Measurements from ENCODE around the gene HOXD9. TPM values are rescaled to one million over a fixed set of nuclear protein-coding genes. Genes with fewer than 3 reads are reported as not detected.

The HOXD9 gene
- polyA plus RNA-seq, 1 experiment = 1.8 TPM

DNA sequence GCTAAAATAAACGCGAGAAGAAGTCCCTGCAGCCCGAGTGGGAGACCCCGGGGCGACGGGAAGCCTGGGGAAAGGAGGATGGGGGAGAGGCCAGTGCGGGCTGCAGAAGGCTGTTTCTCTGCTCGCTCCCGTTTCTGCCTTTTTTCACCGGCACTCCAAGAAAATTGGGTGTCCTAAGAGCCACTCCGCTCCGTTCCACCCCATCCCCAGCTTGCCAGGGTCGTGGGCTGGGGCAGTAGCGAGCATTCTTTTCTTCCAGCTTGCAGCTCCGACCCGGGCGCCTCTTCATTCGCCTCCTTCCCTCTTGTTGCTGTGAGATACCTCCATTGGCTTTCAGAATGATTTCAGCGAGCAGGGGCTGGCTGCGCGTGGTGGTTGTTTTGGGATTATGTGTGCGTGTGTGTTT, 35.7 kb downstream of the HOXD9 start:
- H3K36me3 ChIP-seq (ENCODE audit: control insufficient read depth, insufficient read depth, low read length) = no peaks in the 10 kb centered on the region
- no peak overlapping the region for H3K4me3 ChIP-seq (ENCODE audit: low read depth, low read length)
- TF ChIP-seq, protein P1, sequence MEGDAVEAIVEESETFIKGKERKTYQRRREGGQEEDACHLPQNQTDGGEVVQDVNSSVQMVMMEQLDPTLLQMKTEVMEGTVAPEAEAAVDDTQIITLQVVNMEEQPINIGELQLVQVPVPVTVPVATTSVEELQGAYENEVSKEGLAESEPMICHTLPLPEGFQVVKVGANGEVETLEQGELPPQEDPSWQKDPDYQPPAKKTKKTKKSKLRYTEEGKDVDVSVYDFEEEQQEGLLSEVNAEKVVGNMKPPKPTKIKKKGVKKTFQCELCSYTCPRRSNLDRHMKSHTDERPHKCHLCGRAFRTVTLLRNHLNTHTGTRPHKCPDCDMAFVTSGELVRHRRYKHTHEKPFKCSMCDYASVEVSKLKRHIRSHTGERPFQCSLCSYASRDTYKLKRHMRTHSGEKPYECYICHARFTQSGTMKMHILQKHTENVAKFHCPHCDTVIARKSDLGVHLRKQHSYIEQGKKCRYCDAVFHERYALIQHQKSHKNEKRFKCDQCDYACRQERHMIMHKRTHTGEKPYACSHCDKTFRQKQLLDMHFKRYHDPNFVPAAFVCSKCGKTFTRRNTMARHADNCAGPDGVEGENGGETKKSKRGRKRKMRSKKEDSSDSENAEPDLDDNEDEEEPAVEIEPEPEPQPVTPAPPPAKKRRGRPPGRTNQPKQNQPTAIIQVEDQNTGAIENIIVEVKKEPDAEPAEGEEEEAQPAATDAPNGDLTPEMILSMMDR (IDR thresholded peaks at IDR 0.05; ENCODE audit: insufficient read depth, low read depth, low read length) = no peak
- DNase-seq (ENCODE audit: low read depth) = no peak
- ChIA-PET POLR2A (no interaction called here), CTCF (no interaction called here)
- peaks cover 59% of the 10 kb centered on the region for H3K27me3 ChIP-seq (ENCODE audit: control insufficient read depth, insufficient read depth, low read length)

DNA sequence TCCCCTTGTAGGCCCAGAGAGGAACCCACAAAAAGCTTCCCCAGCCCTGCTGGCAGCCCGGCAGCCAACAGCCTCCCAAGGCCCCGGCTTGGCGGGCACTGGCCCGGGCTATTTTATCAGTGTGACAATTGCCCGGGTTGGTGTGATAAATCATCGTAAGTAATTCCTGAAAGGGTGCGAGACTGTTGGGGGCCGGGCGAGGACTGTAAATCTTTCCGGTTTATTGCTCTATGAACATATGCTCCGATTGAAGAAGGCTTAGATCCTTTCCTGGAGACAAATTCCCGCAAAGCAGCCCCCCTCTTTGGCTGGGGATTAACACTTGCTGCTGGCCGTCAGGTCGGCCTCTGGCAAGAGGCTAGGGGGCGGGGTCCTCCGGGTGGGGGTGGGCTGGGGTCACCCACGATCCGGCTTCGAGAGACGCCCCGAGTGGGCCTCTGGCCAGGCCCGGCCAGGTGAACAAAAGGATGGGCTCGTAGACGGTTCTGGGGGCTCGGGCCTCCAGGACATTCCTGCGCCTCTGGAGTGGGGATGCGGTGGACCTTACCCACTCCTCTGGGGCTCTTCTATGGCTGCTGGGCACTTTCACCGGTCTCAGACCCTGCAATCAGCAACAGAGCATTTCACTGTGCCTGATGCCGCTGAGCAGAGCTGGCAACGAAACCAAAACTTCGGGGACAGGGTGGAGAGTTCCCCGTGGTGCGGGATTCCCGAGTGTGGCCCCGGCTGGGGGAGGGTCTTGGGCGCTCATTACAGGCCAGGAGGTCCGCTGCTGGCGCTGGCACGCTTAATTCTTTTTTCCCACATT, 36.5 kb downstream of the HOXD9 start:
- Histone ChIP-seq H3K4me3 (ENCODE audit: low read depth, low read length) (no peak overlapping the region), H3K27me3 (ENCODE audit: control insufficient read depth, insufficient read depth, low read length) (peaks cover 67% of the 10 kb centered on the region), H3K36me3 (ENCODE audit: control insufficient read depth, insufficient read depth, low read length) (no peaks in the 10 kb centered on the region)
- no peak for DNase-seq (ENCODE audit: low read depth)
- CTCF ChIA-PET = no interaction called here
- TF ChIP-seq, protein P1 (IDR thresholded peaks at IDR 0.05; ENCODE audit: insufficient read depth, low read depth, low read length) = no peak
- POLR2A ChIA-PET = no interaction called here

DNA sequence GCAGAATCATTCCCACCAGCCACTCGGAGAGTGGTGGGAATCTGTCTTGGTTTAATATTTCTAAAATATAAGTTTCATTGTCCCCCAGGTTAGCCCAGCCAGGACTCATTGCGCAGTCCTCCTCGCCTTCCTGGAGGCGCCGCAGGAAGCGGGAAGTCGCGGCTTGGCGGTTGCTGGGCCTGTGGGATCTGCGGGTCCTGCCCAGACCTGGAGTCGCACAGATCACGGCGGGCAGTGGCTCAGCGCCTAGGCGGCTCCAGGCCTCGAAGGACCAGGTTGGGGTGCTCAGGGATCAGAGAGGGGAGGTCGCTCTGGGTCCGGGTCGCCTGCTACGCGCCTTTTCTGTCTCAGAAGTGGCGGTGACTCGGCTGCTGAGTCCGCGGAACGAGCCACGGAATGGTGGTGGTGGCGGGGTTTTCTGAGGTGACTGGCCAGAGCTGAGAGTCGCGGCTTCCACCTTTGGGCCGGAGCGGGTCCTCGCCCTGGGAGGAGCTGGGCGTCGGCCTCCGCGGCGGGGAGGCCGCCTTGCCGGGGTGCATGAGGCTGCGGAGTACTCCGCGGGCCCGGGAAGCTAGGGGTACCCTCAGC, 37.2 kb downstream of the HOXD9 start:
- POLR2A ChIA-PET = no interaction called here
- H3K4me3 ChIP-seq (ENCODE audit: low read depth, low read length) = no peak overlapping the region
- H3K27me3 ChIP-seq (ENCODE audit: control insufficient read depth, insufficient read depth, low read length) = peaks cover 74% of the 10 kb centered on the region
- H3K36me3 ChIP-seq (ENCODE audit: control insufficient read depth, insufficient read depth, low read length) = no peaks in the 10 kb centered on the region
- CTCF ChIA-PET = interaction anchor here (0.6 to 1.2 kb wide), 4 partner anchors 15 to 999 kb away, joined by 3 to 4 read pairs (median 4); no protein-coding TSS in a partner anchor
- DNase-seq (ENCODE audit: low read depth) = no peak
- TF ChIP-seq, protein P1 (IDR thresholded peaks at IDR 0.05; ENCODE audit: insufficient read depth, low read depth, low read length) = no peak

DNA sequence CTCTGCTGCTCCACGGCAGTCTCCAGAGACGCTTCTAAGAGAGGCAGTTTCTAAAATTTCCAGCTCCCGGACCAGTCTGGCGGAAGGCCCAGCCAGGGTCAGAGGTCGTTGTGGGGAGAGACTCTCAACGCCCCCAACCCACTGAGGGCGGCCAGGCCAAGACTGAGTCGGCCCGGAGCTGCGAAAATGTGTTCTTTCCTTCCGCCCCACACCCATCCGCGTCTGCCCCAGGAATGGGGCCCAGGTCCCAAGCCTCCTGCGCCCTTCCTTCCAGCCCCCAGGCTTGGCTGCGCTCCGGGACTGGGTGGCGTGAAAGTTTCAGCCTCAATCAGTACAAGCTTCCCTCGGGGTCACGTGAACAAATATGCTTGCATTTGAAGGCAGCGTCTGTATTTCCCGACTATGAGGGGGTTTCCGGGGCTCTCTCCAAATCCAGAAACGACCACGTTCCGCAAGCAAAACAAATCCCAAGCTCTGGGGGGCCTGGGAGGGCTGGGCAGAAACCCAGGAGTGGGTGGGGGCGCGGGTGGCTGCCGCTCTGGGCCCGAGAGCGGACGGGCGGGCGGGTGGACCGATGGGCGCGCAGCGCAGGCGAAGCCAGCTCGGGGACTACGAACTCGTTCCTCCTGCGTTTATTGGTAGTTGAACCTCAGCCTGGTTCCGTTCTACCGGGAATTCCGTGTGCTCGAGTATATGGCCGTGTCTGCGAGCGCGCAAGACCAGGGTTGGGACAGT, 37.9 kb downstream of the HOXD9 start:
- Histone ChIP-seq H3K27me3 (ENCODE audit: control insufficient read depth, insufficient read depth, low read length) (peaks cover 76% of the 10 kb centered on the region), H3K36me3 (ENCODE audit: control insufficient read depth, insufficient read depth, low read length) (no peaks in the 10 kb centered on the region), H3K4me3 (ENCODE audit: low read depth, low read length) (no peak overlapping the region)
- TF ChIP-seq, protein P1 (IDR thresholded peaks at IDR 0.05; ENCODE audit: insufficient read depth, low read depth, low read length) = no peak
- no peak for DNase-seq (ENCODE audit: low read depth)
- ChIA-PET POLR2A (no interaction called here), CTCF (interaction anchor here (0.6 to 1.2 kb wide), 4 partner anchors 14 to 998 kb away, joined by 3 to 4 read pairs (median 4); no protein-coding TSS in a partner anchor)

All from BJ (cell line).